Fibroblast of skin of right quadriceps (primary cell): Measurements from ENCODE around the gene ABI3BP.
A peak's percentile ranks its signal among the peaks of the same experiment; 100 is the strongest.

Experiments used
- DNase-seq: peaks from one replicate; pipeline ENCODE4 v3.0.0-alpha.2; 2013

ABI3BP gene

GRCh38 chr3:100717637-100718487 lies 275.4 kb downstream of the ABI3BP start:
- no peak for DNase-seq

DNA sequence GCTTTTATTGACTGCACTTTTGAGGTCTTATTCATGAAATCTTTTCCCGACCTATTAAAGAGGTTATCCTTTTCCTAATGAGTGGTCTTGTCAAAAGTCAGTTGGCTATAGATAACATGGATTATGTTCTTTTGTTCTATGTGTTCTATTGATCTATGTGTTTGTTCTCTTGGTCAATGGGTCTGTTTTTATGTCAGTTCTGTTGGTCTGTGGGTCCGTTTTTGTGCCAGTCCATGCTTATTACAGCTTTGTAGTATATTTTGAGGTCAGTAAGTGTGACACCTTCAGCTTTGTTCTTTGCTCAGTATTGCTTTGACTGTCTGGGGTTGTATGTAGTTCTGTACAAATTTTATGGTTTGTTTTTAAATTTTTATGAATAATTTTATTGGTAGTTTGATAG lies 276.2 kb downstream of the ABI3BP start:
- DNase-seq: no peak

GRCh38 chr3:100715176-100715575 lies 278.0 kb downstream of the ABI3BP start:
- no peak for DNase-seq

- DNase-seq: peak; percentile 70
Measured at GRCh38 chr3:100710261-100710968, 282.8 kb downstream of the ABI3BP start.

GRCh38 chr3:100709842-100710260 lies 283.4 kb downstream of the ABI3BP start:
- peak; percentile 28 for DNase-seq

GRCh38 chr3:100708989-100709841 lies 284.0 kb downstream of the ABI3BP start, which contains the start of gene TFG:
Gene TFG (plus strand): TSS chr3:100709494. CDS start chr3:100713686, 4,192 bp downstream.
- DNase-seq: peak; percentile 99

- DNase-seq: no peak
Measured at GRCh38 chr3:100708644-100708988, 284.6 kb downstream of the ABI3BP start.

DNA sequence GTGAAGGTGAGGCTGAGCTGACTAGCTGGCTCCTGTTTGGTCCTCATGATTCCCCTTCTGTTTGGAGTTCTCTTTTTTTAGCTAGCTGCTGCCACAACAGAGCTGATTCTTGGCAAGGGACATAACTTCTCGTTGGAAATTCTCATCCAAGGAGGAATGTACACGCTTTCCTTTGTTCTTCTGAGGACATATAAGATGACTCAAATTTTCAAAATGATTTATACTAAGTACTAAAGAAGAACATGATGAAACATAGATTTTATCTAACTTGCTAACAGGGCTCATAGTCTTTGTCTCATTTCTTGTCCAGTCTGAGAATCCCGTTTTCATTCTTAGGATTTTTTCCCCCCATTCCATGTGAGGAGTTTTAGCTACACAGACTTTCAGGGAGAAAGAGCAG lies 286.9 kb downstream of the ABI3BP start:
- peak; percentile 51 for DNase-seq

GRCh38 chr3:100703865-100704264 lies 289.4 kb downstream of the ABI3BP start:
- no peak for DNase-seq

DNA sequence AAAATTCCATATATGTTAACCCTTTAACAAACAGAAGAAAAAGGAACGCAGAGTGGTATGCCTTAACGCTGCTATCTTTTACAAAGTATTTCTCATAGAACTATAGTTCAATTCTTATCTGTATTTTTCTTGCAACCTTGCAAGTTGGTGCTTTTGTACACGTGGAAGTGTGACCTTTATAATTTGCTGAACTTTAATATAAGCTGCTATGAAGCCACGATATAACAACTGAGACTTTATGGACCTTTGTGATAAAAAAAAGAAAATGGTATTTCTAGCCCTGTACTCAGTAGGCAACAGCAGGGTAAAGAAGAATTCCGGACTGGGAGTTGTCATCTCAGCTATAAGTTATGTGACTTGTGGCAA lies 290.3 kb downstream of the ABI3BP start:
- DNase-seq: no peak

DNA sequence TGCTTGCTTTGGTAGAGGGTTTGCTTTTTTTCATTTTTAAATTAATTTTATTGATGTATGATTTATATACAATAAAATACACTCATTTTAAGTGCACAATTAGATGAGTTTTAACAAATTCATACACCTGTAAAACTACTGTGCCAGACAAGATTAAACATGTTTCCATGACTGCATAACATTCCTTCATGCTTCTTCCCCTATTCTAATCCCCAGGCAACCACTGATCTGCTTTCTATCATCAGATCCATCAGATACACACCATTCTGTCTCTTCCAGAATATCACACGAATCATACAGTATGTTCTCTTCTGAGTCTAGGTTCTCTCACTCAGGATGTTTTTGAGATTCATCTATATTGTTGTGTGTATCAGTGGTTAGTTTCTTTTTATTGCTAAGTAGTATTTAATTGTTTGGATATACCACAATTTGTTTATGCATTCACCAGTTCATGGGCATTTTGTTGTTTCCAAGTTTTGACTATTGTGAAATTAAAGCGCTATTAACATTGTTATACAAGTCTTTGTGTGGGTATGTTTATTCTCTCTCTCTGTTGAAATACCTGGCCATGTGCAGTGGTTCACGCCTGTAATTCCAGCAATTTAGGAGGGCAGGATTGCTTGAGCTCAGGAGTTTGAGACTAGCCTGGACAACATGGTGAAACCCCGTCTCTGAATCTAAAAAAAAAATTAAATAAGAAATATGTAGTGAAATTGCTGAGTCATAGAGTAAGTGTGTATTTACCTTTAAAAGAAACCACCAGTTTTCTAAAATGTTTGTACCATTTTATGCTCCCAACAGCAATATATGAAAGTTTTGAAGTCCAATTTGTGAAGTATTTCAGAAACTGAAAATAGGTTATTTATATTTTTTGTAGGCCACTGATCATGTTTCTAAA lies 290.9 kb downstream of the ABI3BP start:
- no peak for DNase-seq

DNA sequence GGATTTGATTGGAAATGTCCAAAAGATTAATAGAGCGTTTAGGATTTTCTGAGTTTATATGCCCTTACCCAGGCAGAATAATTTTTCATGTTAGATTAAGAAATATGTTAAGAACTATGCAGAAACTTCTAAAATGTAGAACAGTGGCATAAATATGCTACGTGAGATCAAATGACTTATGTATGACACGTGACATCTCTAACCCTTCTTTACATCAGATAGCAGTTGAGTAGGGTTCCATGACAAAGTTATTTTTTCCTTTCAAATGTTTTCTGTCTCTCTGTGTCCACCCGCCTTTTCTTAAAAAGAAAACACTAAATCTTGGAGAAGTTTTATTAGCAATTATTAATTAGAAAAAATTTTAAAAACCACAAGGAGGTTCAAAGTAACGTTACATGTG lies 292.5 kb downstream of the ABI3BP start:
- DNase-seq: no peak
